Activated CD8-positive, alpha-beta memory T cell treated with anti-CD3 and anti-CD28 coated beads for 1 hour (primary cell): ENCODE results near the gene USP54.
"Not testable (repeated sequence)": the region's sequence is repeated elsewhere in the genome, so short reads cannot be mapped to it uniquely, and the experiment has no call there.

ENCODE experiments used
- DNase-seq, 2 donors: peaks; one replicate each; pipeline ENCODE4 v3.0.0-alpha.2; 2020; ENCODE audit warnings: low read depth in 1 of 2; ENCODE audit errors: extremely low read depth in 1 of 2

Gene USP54

GRCh38 chr10:73591935-73592699, 975 bp upstream of the USP54 start:
- DNase-seq, result no peak

- DNase-seq, result no peak
These were observed 1.5 kb downstream of the USP54 start for GRCh38 chr10:73589563-73590126.

- DNase-seq, result no peak
These were observed 2.5 kb downstream of the USP54 start for GRCh38 chr10:73588656-73589055.

- no peak for DNase-seq
These were observed 4.6 kb downstream of the USP54 start for GRCh38 chr10:73586583-73586984.

GRCh38 chr10:73585327-73585726, 5.8 kb downstream of the USP54 start:
- no peak for DNase-seq

- no peak for DNase-seq
These were observed 6.4 kb downstream of the USP54 start for GRCh38 chr10:73584737-73585136.

GRCh38 chr10:73581918-73582317, 9.2 kb downstream of the USP54 start:
- DNase-seq, result no peak

- DNase-seq, result not testable (repeated sequence)
These were observed 12.2 kb downstream of the USP54 start for GRCh38 chr10:73578927-73579326.

GRCh38 chr10:73577788-73578187, 13.4 kb downstream of the USP54 start:
- no peak for DNase-seq

- DNase-seq, result no peak
These were observed 14.1 kb downstream of the USP54 start for GRCh38 chr10:73576890-73577591.

- DNase-seq, result no peak
These were observed 14.8 kb downstream of the USP54 start for GRCh38 chr10:73576178-73576889.

- DNase-seq, result not testable (repeated sequence)
These were observed 24.1 kb downstream of the USP54 start for GRCh38 chr10:73567025-73567424.

- no peak for DNase-seq
These were observed 29.9 kb downstream of the USP54 start for GRCh38 chr10:73561192-73561591.

GRCh38 chr10:73559590-73559989, 31.6 kb downstream of the USP54 start:
- DNase-seq, result no peak

GRCh38 chr10:73556855-73557254, 34.3 kb downstream of the USP54 start:
- DNase-seq, result no peak

- no peak for DNase-seq
These were observed 36.4 kb downstream of the USP54 start for GRCh38 chr10:73554721-73555120.

- DNase-seq, result no peak
These were observed 37.4 kb downstream of the USP54 start for GRCh38 chr10:73553761-73554160.

- no peak for DNase-seq
These were observed 38.1 kb downstream of the USP54 start for GRCh38 chr10:73552819-73553715.

- no peak for DNase-seq
These were observed 39.6 kb downstream of the USP54 start for GRCh38 chr10:73551515-73551914.

- DNase-seq, result no peak
These were observed 45.8 kb downstream of the USP54 start for GRCh38 chr10:73545357-73545756.
